Neural progenitor cell (in vitro differentiated cells): ENCODE measurements around the gene PPCDC. TPM values are rescaled to one million over a fixed set of nuclear protein-coding genes. Genes with fewer than 3 reads are reported as not detected.

Experiments
- DNase-seq: peaks from one replicate; pipeline ENCODE4 v3.0.0-alpha.2; 2016; ENCODE audit warnings: low spot score
- H2AFZ ChIP-seq: fragments of 200-600 bp; sonication (generic); replicated peaks from 2 replicates; pipeline ENCODE4 v1.6.1; 2016; ENCODE audit warnings: antibody characterized with exemption
- H3F3A ChIP-seq: fragments of 200-600 bp; sonication (generic); 2 replicates; pipeline ENCODE4 v1.6.1; 2016; ENCODE audit warnings: antibody characterized with exemption, low read depth
- H3K27ac ChIP-seq: fragments of 200-600 bp; sonication (generic); 2 replicates; pipeline ENCODE4 v1.5.1; 2016; ENCODE audit warnings: mild to moderate bottlenecking
- H3K27me3 ChIP-seq: fragments of 200-600 bp; sonication (generic); 2 replicates; pipeline ENCODE4 v1.6.1; 2016; ENCODE audit warnings: mild to moderate bottlenecking, moderate library complexity
- H3K36me3 ChIP-seq: fragments of 200-600 bp; sonication (generic); 2 replicates; pipeline ENCODE4 v1.5.1; 2016
- H3K4me1 ChIP-seq: fragments of 200-600 bp; sonication (generic); 2 replicates; pipeline ENCODE4 v1.6.1; 2016; ENCODE audit warnings: mixed run types
- H3K4me2 ChIP-seq: fragments of 200-600 bp; sonication (generic); 2 replicates; pipeline ENCODE4 v1.6.1; 2016
- H3K4me3 ChIP-seq: fragments of 200-600 bp; sonication (generic); 2 replicates; pipeline ENCODE4 v1.5.1; 2016
- H3K79me2 ChIP-seq: fragments of 200-600 bp; sonication (generic); 2 replicates; pipeline ENCODE4 v1.6.1; 2016; ENCODE audit warnings: low read depth
- H3K9ac ChIP-seq: fragments of 200-600 bp; sonication (generic); 2 replicates; pipeline ENCODE4 v1.6.1; 2016
- H3K9me3 ChIP-seq: fragments of 200-600 bp; sonication (generic); 2 replicates; pipeline ENCODE4 v1.5.1; 2016; ENCODE audit warnings: low read depth
- H4K20me1 ChIP-seq: fragments of 200-600 bp; sonication (generic); 2 replicates; pipeline ENCODE4 v1.6.1; 2016; ENCODE audit warnings: low read depth
- H3K27ac Mint-ChIP-seq: 3 replicates; pipeline ENCODE4 v1.8.0; 2021; ENCODE audit warnings: mixed read lengths
- H3K27me3 Mint-ChIP-seq: 2 replicates; pipeline ENCODE4 v1.8.0; 2022; ENCODE audit warnings: low read depth, mild to moderate bottlenecking, inconsistent platforms, moderate library complexity, mixed read lengths; ENCODE audit not compliant: insufficient read depth
- H3K36me3 Mint-ChIP-seq: 3 replicates; pipeline ENCODE4 v1.8.0; 2021; ENCODE audit warnings: mixed read lengths
- H3K4me1 Mint-ChIP-seq: 3 replicates; pipeline ENCODE4 v1.8.0; 2021; ENCODE audit warnings: mixed read lengths
- H3K4me3 Mint-ChIP-seq: 3 replicates; pipeline ENCODE4 v1.8.0; 2021; ENCODE audit warnings: mild to moderate bottlenecking, moderate library complexity, mixed read lengths
- H3K9me3 Mint-ChIP-seq: 3 replicates; pipeline ENCODE4 v1.8.0; 2020; ENCODE audit warnings: mixed read lengths
- EZH2 ChIP-seq: fragments of 200-600 bp; sonication (generic); IDR thresholded peaks from 2 replicates; pipeline ENCODE4 v1.6.1; 2017; ENCODE audit warnings: antibody characterized with exemption, mild to moderate bottlenecking, moderate library complexity
- EZH2phosphoT487 ChIP-seq: fragments of 200-600 bp; sonication (generic); IDR thresholded peaks from 2 replicates; pipeline ENCODE4 v1.6.1; 2017; ENCODE audit warnings: antibody characterized with exemption
- total RNA-seq: library from RNA; depleted of rRNA; stranded (reverse); fragments of >200 nt; gene quantifications from 2 replicates; pipeline ENCODE4 v1.2.3, GENCODE V29; 2015; ENCODE audit warnings: low replicate concordance
- TF ChIP-seq, protein P1 (sequence below): fragments of 200-600 bp; sonication (generic); IDR thresholded peaks from 2 replicates; pipeline ENCODE4 v1.5.1; 2017; ENCODE audit warnings: antibody characterized with exemption, mild to moderate bottlenecking

The PPCDC gene
- total RNA-seq, 1 donor from 2014 or later, result 15.8 TPM

DNA sequence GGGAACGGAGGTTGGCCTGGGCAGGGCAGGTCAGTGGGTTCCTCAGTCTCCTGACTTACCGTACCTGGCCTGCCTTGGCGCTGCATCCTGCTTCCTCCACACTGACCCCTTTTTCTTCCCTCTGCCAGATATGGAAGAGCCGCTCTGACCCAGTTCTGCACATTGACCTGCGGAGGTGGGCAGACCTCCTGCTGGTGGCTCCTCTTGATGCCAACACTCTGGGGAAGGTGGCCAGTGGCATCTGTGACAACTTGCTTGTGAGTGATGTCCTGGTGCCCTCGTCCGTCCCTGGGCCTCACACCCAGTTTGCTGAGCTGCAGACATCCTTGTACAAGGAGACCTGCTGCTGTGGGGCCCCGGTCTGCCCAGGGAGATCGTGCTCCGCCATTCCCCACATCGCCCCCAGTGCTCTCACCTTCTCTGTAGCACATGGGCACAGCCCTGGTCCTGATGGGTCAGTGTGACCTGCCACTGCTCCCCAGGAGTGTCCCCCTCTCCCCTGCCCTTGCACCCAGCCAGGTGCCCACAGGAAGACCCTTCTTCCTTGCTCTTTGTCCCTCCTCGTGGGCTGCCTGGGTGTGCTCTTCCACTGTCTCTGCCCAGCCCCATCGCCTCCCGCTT is 21.0 kb downstream of the PPCDC start:
- Mint-ChIP-seq H3K36me3 (peaks cover 9% of the 10 kb centered on the region), H3K4me3 (peak overlapping the region; percentile 8), H3K9me3 (no peaks in the 10 kb centered on the region), H3K4me1 (peaks cover 13% of the 10 kb centered on the region), H3K27me3 (peaks cover 6% of the 10 kb centered on the region), H3K27ac (no peak overlapping the region)
- peaks cover 17% of the 10 kb centered on the region for H3K4me1 ChIP-seq
- DNase-seq, result no peak
- no peaks in the 10 kb centered on the region for H3K36me3 ChIP-seq
- H4K20me1 ChIP-seq, result peaks cover 14% of the 10 kb centered on the region
- H3K79me2 ChIP-seq, result peaks cover 2% of the 10 kb centered on the region
- H3K4me3 ChIP-seq, result no peak overlapping the region
- H3F3A ChIP-seq, result no peaks in the 10 kb centered on the region
- no peak overlapping the region for H3K4me2 ChIP-seq
- H2AFZ ChIP-seq, result no peak overlapping the region
- H3K27me3 ChIP-seq, result no peaks in the 10 kb centered on the region
- no peak overlapping the region for H3K9ac ChIP-seq
- TF ChIP-seq EZH2 (no peak), EZH2phosphoT487 (no peak)
- TF ChIP-seq, protein P1, sequence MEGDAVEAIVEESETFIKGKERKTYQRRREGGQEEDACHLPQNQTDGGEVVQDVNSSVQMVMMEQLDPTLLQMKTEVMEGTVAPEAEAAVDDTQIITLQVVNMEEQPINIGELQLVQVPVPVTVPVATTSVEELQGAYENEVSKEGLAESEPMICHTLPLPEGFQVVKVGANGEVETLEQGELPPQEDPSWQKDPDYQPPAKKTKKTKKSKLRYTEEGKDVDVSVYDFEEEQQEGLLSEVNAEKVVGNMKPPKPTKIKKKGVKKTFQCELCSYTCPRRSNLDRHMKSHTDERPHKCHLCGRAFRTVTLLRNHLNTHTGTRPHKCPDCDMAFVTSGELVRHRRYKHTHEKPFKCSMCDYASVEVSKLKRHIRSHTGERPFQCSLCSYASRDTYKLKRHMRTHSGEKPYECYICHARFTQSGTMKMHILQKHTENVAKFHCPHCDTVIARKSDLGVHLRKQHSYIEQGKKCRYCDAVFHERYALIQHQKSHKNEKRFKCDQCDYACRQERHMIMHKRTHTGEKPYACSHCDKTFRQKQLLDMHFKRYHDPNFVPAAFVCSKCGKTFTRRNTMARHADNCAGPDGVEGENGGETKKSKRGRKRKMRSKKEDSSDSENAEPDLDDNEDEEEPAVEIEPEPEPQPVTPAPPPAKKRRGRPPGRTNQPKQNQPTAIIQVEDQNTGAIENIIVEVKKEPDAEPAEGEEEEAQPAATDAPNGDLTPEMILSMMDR, result no peak
- no peak overlapping the region for H3K27ac ChIP-seq
- H3K9me3 ChIP-seq, result no peaks in the 10 kb centered on the region

- H3K27ac Mint-ChIP-seq, result no peak overlapping the region
- H3K36me3 Mint-ChIP-seq, result peaks cover 12% of the 10 kb centered on the region
- Histone ChIP-seq H3K9me3 (no peaks in the 10 kb centered on the region), H2AFZ (no peak overlapping the region), H3K4me3 (no peak overlapping the region), H3K27ac (no peak overlapping the region), H3K27me3 (no peaks in the 10 kb centered on the region), H3F3A (no peaks in the 10 kb centered on the region), H3K36me3 (no peaks in the 10 kb centered on the region), H3K79me2 (no peaks in the 10 kb centered on the region), H3K4me2 (no peak overlapping the region), H4K20me1 (peaks cover 12% of the 10 kb centered on the region), H3K9ac (no peak overlapping the region), H3K4me1 (peaks cover 17% of the 10 kb centered on the region)
- no peak overlapping the region for H3K4me3 Mint-ChIP-seq
- H3K27me3 Mint-ChIP-seq, result peaks cover 6% of the 10 kb centered on the region
- H3K4me1 Mint-ChIP-seq, result peaks cover 13% of the 10 kb centered on the region
- TF ChIP-seq, protein P1, result no peak
- TF ChIP-seq EZH2phosphoT487 (no peak), EZH2 (no peak)
- no peaks in the 10 kb centered on the region for H3K9me3 Mint-ChIP-seq
- no peak for DNase-seq
Observed at GRCh38 chr15:75045332-75046015, 22.1 kb downstream of the PPCDC start.

GRCh38 chr15:75048394-75048793 is 25.0 kb downstream of the PPCDC start:
- Mint-ChIP-seq H3K4me3 (no peak overlapping the region), H3K4me1 (peaks cover 15% of the 10 kb centered on the region), H3K27me3 (peaks cover 6% of the 10 kb centered on the region), H3K9me3 (no peaks in the 10 kb centered on the region), H3K36me3 (peaks cover 10% of the 10 kb centered on the region), H3K27ac (no peak overlapping the region)
- no peak for DNase-seq
- H3K4me3 ChIP-seq, result no peak overlapping the region
- H3K27me3 ChIP-seq, result no peaks in the 10 kb centered on the region
- H3K9me3 ChIP-seq, result no peaks in the 10 kb centered on the region
- peaks cover 17% of the 10 kb centered on the region for H3K4me1 ChIP-seq
- H3K4me2 ChIP-seq, result no peak overlapping the region
- H3K36me3 ChIP-seq, result no peaks in the 10 kb centered on the region
- no peak overlapping the region for H2AFZ ChIP-seq
- H3F3A ChIP-seq, result no peaks in the 10 kb centered on the region
- TF ChIP-seq EZH2, result no peak
- TF ChIP-seq, protein P1, result no peak
- no peak for TF ChIP-seq EZH2phosphoT487
- H3K27ac ChIP-seq, result no peak overlapping the region
- H4K20me1 ChIP-seq, result peaks cover 9% of the 10 kb centered on the region
- H3K9ac ChIP-seq, result no peak overlapping the region
- no peaks in the 10 kb centered on the region for H3K79me2 ChIP-seq
